GM12875 (cell line): ENCODE results near the gene THSD4.

Experiments used
- H3K4me3 ChIP-seq: one replicate; pipeline ENCODE4 v1.5.1; 2011; ENCODE audit warnings: low read depth, low read length, control low read depth
- TF ChIP-seq, protein P1 (sequence below): IDR thresholded peaks from 2 replicates; pipeline ENCODE4 v1.5.1; 2011; ENCODE audit warnings: low read depth, mild to moderate bottlenecking, control low read depth, inconsistent platforms, low read length, moderate library complexity, borderline replicate concordance; ENCODE audit not compliant: insufficient read depth

The THSD4 gene

GRCh38 chr15:71807125-71807629 lies 691.9 kb downstream of the THSD4 start:
- no peak overlapping the region for H3K4me3 ChIP-seq
- TF ChIP-seq, protein P1, sequence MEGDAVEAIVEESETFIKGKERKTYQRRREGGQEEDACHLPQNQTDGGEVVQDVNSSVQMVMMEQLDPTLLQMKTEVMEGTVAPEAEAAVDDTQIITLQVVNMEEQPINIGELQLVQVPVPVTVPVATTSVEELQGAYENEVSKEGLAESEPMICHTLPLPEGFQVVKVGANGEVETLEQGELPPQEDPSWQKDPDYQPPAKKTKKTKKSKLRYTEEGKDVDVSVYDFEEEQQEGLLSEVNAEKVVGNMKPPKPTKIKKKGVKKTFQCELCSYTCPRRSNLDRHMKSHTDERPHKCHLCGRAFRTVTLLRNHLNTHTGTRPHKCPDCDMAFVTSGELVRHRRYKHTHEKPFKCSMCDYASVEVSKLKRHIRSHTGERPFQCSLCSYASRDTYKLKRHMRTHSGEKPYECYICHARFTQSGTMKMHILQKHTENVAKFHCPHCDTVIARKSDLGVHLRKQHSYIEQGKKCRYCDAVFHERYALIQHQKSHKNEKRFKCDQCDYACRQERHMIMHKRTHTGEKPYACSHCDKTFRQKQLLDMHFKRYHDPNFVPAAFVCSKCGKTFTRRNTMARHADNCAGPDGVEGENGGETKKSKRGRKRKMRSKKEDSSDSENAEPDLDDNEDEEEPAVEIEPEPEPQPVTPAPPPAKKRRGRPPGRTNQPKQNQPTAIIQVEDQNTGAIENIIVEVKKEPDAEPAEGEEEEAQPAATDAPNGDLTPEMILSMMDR = no peak

DNA sequence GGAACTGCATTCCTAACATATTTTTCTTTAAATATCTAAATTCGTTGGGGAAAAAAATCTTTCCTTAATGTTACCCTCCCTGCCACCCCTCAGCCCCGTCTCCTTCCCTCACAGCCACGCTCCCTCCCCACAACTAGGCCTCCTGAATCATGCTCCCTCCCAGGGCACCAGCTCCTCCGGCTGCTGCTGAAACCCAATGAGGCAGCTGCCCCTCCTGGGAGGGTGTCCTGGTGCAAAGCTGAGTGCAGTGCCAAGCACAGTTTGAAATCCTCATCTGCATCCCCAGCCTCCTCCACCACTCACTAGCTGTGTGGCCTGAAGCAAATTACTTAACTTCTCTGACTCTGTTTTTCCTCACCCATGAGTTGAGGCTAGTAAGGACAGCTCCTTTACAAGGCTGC lies 692.4 kb downstream of the THSD4 start:
- TF ChIP-seq, protein P1 = no peak
- H3K4me3 ChIP-seq = no peak overlapping the region

DNA sequence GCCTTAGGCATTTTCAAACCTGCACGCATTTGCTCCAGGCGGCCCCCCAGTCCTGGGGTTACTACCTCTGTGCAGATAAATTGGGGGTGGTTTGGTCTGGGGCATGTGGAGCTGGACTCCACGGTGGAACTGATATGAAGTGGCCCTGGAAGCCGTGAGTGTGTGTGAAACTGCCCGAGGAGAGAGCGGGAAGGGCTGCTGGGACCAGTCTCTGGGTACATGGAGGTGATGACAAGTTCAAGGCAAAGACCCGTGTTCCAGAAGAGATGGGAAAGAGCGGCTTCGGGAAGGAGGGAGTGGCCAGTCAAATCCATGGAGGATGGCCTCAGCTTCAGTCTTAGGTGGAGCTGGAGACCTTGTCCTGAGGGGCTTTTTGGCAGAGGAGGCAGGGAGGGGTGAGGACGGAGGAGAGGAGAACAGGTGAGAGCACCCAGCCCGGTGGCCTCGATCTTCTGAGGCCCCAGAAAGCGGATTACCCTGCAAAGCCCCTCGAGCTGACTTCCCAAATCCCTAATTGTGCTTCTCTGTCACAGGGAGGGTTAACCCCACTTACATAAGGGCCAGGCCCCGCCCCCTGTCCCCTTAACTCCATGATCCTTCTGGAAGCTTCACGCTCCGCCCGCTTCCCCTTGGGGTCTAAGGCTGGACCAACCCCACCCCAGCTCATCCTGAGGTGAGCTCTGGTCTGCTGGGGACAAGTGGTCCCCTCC lies 693.2 kb downstream of the THSD4 start:
- TF ChIP-seq, protein P1 = no peak
- H3K4me3 ChIP-seq = no peak overlapping the region

- no peak overlapping the region for H3K4me3 ChIP-seq
- TF ChIP-seq, protein P1 = no peak
These were observed 694.1 kb downstream of the THSD4 start for GRCh38 chr15:71809346-71809745.

GRCh38 chr15:71810256-71811035 lies 695.2 kb downstream of the THSD4 start, which contains the start of gene NR2E3:
Gene NR2E3, plus strand, starts transcription at chr15:71810554. Its CDS starts 190 bp downstream, at chr15:71810744.
- no peak within 1 kb of the TSS for H3K4me3 ChIP-seq
- TF ChIP-seq, protein P1 = no peak

DNA sequence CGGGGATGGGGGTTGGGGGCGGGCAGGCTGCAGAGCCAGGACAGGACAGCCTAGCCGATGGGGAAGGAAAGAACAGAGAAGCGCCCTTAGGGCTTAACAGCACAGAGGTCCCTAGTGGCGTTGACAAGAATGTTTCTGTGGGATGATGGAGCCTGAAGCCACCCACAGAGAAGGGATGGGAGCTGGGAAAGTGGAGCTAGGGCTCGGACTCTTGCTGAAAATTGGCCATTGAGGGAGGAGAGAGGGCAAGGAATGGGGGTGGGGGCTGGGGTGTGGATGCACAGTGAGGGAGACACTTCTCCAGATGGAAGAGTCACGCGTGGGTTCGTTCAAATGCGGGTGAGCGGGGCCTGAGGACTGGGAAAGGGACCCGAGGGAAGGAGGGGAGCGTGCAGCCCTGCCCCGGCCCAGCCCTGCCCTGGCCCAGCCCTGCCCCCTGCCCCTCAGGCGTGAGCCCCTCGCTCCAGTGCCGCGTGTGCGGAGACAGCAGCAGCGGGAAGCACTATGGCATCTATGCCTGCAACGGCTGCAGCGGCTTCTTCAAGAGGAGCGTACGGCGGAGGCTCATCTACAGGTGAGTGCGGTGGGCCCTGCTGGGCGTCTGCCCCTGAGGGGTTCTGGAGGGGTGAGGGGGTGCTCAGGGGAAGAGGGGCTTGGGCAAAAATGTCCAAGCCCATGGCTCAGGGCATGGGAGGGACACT lies 695.9 kb downstream of the THSD4 start:
- H3K4me3 ChIP-seq = no peak overlapping the region
- TF ChIP-seq, protein P1 = no peak
